Measurements from ENCODE around the gene HOXD10.

- TF ChIP-seq CTCF (IDR thresholded peaks at IDR 0.05) (no peak), POLR2A (IDR thresholded peaks at IDR 0.05) (no peak)
Measured at GRCh38 chr2:176090862-176091261, 25.7 kb upstream of the HOXD10 start.
